Tongue (tissue), 2 donors: ENCODE measurements around the gene ZSCAN5A. TPM values are rescaled to one million over a fixed set of nuclear protein-coding genes. Genes with fewer than 3 reads are reported as not detected.
"Not testable (repeated sequence)": the region's sequence is repeated elsewhere in the genome, so short reads cannot be mapped to it uniquely, and the experiment has no call there.

Experiments used
- DNase-seq: peaks from one replicate; pipeline ENCODE4 v3.0.0-alpha.2; 2015
- total RNA-seq: library from RNA; depleted of rRNA; stranded (reverse); fragments of >200 nt; gene quantifications from one replicate; pipeline ENCODE4 v1.2.3, GENCODE V29; 2014

Gene ZSCAN5A
- total RNA-seq, 1 donor from 2014 or later = 1.8 TPM

- DNase-seq = no peak
These were observed 1.6 kb downstream of the ZSCAN5A start for GRCh38 chr19:56312787-56313657.

GRCh38 chr19:56312342-56312741 lies 2.3 kb downstream of the ZSCAN5A start:
- no peak for DNase-seq

- no peak for DNase-seq
These were observed 4.2 kb downstream of the ZSCAN5A start for GRCh38 chr19:56310462-56310861.

GRCh38 chr19:56309511-56310185 lies 5.0 kb downstream of the ZSCAN5A start:
- no peak for DNase-seq

- DNase-seq = no peak
These were observed 5.8 kb downstream of the ZSCAN5A start for GRCh38 chr19:56308792-56309191.

GRCh38 chr19:56307062-56307461 lies 7.6 kb downstream of the ZSCAN5A start:
- not testable (repeated sequence) for DNase-seq

- no peak for DNase-seq
These were observed 8.6 kb downstream of the ZSCAN5A start for GRCh38 chr19:56306016-56306415.

GRCh38 chr19:56304243-56304642 lies 10.4 kb downstream of the ZSCAN5A start:
- DNase-seq = no peak

- no peak for DNase-seq
These were observed 12.6 kb downstream of the ZSCAN5A start for GRCh38 chr19:56301886-56302620.

GRCh38 chr19:56301155-56301554 lies 13.5 kb downstream of the ZSCAN5A start:
- no peak for DNase-seq

GRCh38 chr19:56299688-56300087 lies 15.0 kb downstream of the ZSCAN5A start:
- no peak for DNase-seq

- no peak for DNase-seq
These were observed 17.6 kb downstream of the ZSCAN5A start for GRCh38 chr19:56297010-56297409.

- DNase-seq = no peak
These were observed 18.8 kb downstream of the ZSCAN5A start for GRCh38 chr19:56295531-56296455.

GRCh38 chr19:56294549-56294948 lies 20.1 kb downstream of the ZSCAN5A start:
- DNase-seq = no peak

GRCh38 chr19:56291867-56292266 lies 22.8 kb downstream of the ZSCAN5A start:
- DNase-seq = no peak

GRCh38 chr19:56290104-56290503 lies 24.5 kb downstream of the ZSCAN5A start:
- no peak for DNase-seq

GRCh38 chr19:56284746-56285145 lies 29.9 kb downstream of the ZSCAN5A start:
- DNase-seq = no peak

GRCh38 chr19:56282809-56283208 lies 31.8 kb downstream of the ZSCAN5A start:
- no peak for DNase-seq

GRCh38 chr19:56273563-56274117 lies 41.0 kb downstream of the ZSCAN5A start:
- no peak for DNase-seq

GRCh38 chr19:56272161-56272798 lies 42.4 kb downstream of the ZSCAN5A start, which contains the start of gene EDDM13:
Gene EDDM13 (plus strand): TSS chr19:56272748. CDS start chr19:56272835, 87 bp downstream.
- no peak for DNase-seq

GRCh38 chr19:56271151-56271550 lies 43.5 kb downstream of the ZSCAN5A start:
- peak; percentile 2 for DNase-seq
